DMS 273 treated with DMSO at 0.1 percent for 48 hours (cell line): Measurements from ENCODE around the gene NUP160.
"Not testable (repeated sequence)": the region's sequence is repeated elsewhere in the genome, so short reads cannot be mapped to it uniquely, and the experiment has no call there.

ENCODE experiments used
- DNase-seq: peaks from one replicate; lab custom pipeline; 2025; lab: John Stamatoyannopoulos, UW

The NUP160 gene

DNA sequence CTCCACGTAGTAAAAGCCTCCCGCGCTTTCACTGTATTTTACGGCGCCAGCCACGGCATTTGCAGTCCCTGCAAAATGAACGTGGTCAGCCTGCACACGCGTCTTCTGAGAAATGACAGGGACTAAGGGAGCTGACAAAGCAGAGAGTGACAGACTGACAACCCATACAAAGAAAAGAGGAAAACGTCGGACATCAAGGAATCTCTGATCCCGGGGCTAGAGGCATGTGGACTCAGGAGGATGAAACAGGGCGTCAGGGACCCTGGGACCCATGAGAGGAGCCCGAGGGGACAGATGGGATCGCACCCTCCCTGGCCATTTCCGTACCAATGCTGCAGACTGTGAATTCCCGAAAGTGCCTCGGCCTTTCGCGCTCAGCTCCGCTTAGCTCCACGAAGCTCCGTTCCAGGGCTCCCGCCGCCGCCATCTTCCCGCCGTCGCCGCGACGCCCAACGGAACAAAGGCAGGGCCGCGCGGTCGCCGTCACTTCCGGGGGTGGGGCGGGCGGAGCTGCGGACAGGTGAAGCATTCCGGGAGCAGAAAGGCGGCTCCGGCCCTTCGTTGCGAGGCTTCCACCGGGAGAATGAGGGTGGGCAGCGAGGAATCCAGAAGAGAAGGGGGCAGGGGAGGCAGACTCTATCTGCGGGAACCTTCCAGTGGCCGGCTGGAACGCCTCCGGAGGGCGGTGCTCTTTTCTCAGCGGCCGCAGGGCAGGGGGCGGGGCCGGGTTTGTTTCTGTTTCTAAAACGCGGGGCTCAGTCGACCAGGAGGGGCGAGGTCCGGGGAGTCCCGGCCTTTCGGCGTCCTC is at the start of gene NUP160:
TSS of gene NUP160 (minus strand) at position 459 of the 808 bp plus-strand sequence. CDS start at position 427, 32 bp downstream.
- no peak for DNase-seq

DNA sequence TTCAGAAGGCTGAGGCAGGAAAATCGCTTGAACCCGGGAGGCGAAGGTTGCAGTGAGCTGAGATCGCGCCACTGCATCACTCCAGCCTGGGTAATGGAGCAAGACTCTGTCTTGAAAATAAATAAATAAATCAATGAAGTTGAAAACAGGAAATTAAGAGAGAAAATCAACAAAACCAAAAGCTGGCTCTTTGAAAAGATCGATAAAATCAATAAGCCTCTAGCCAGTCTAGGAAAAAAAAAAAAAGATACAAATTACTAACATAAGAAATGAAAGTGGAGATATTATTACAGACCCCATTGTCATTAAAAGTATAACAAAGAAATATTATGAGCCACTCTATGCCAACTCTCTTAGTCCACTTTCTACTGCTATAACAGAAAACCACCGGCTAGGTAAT is 48.0 kb upstream of the NUP160 start:
- DNase-seq, result no peak

- DNase-seq, result no peak
Observed at GRCh38 chr11:47895035-47895434, 46.9 kb upstream of the NUP160 start.

GRCh38 chr11:47892546-47893276 is 44.6 kb upstream of the NUP160 start:
- not testable (repeated sequence) for DNase-seq

DNA sequence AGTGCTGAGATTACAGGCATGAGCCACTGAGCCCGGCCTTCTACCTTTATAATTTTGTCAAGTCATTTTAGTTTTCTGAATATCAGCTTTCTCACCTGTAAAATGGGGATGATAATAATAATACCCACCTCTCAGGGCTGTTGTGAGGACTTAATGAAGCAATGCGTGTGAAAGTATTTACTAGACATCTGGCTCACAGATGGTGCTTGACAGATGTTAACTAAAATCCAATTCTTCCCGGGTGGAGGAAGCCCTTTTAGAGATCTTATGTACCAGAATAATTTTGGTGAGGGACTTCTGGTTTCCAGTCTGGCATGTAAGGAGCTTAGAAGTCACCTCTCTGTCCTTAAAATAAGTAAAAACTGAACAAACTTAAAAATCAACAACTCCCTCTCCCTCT is 43.7 kb upstream of the NUP160 start:
- peak; percentile 46 for DNase-seq

DNA sequence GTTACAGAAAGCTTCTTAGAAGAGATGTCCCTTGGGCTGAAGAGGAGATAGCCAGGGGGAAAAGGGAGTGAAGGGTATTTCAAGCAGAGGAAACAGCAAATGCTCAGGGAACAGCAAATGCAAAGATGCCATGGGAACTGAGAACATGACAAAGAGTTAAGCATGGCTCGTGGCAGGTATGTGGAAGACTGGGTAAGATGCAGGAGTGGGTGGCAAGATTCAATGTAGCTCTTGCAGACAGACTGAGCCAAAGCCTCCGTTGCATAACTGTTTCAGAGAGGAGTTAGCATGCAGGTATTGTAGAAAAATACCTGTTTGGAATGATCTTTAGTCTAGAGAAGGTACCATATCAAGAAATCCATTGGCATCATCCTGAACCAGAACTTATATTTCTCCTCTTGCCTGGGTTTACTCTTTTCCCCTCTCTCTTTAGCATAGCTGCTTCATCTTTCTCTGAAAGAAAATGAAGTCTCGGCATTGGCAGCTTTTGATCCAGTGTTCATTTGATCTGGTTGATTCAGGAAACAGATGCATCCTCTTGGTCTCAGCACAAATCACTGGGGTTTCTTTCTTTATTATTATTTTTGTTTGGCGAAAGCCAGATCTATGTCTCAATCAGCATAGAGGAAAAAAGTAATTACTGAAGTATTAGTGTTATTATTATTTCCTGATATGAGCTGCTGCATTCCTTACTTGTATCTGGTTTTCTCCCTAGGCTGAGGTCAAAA is 41.7 kb upstream of the NUP160 start:
- no peak for DNase-seq

GRCh38 chr11:47887910-47888569 is 39.9 kb upstream of the NUP160 start:
- DNase-seq, result no peak

DNA sequence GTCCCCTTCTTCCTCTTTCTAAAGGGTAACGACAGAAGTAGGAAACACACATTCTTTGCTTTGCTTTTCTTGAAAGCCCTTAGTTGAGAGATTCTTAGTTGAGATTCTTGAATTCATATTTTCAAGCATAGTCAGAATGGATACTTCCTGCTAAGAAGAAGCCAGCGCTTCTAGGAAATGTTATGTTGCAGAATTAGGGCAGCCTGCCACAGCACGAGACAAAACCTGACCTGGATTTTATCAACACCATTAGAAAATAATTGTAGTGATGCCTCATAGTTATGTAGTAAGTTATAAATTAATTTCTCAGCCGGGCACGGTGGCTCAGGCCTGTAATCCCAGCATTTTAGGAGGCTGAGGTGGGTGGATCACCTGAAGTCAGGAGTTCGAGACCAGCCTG is 37.9 kb upstream of the NUP160 start:
- no peak for DNase-seq

- not testable (repeated sequence) for DNase-seq
Observed at GRCh38 chr11:47882437-47882836, 34.3 kb upstream of the NUP160 start.

GRCh38 chr11:47881145-47881544 is 33.0 kb upstream of the NUP160 start:
- DNase-seq, result no peak

DNA sequence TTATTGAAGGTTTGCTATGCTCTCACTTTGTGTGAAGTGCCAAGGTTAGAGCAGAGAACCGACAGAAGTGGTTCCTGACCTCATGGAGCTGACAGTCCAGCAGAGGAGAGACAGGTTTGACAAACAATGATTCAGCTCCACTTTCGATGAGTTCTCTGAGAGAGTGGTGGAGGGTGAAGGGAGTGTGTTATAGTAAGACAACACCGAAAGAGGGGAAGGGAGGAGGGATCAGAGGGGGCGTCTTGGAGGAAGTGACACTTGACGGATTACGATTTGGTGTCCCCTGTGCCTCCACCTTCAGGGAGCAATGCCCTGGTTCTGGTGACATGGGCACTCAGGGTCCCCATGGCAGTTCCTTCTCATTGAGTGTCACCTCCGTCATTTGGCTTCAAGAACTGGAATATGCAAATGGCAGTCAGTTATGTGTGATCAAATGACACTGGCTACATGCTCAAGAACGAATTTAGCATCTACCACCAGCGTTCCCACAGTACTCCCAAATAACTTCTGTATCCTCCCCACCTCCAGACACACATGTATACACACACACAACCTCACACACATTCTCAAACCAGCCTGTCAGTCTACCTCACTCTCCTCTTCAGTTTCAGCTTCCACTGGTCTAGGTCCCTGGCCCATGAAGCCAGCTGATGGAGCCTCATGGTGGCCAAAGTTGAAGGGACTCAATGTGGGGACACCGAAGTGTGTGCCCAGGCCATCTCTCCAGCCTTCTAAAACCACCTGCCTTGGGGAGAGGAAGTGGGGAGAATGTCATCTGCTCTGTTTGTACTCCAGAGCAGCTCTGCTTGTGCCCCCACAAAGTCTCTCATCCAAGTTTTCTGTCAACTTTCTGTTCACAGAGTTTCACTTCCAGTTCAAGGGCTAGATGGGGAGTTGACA is 31.4 kb upstream of the NUP160 start:
- DNase-seq, result no peak

DNA sequence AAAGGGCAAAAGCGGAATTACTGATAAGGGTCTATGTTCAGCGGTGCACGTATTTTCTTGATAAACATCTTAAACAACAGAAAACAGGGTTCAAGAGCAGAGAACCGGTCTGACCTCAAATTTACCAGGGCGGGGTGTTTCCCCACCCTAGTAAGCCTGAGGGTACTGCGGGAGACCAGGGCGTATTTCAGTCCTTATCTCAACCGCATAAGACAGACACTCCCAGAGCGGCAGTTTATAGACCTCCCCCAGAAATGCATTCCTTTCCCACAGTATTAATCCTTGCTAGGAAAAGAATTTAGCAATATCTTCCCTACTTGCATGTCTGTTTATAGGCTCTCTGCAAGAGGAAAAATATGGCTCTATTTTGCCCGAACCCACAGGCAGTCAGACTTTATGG is 27.7 kb upstream of the NUP160 start:
- not testable (repeated sequence) for DNase-seq

DNA sequence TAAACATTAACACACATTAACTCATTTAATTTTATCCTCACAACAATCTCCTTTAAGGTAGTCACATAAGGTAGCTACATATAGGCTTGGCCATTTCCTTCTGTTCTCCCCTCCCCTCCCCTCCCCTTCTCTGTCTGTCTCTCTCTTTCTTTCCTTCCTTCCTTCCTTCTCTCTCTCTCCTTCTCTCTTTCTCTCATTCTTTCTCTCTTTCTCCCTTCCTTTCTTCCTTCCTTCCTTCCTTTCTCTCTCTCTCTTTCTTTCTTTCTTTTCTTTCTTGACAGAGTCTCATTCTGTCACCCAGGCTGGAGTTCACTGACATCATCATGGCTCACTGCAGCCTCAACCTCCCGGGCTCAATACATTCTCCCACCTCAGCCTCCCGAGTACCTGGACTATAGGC is 22.3 kb upstream of the NUP160 start:
- no peak for DNase-seq

GRCh38 chr11:47869544-47870393 is 21.6 kb upstream of the NUP160 start:
- DNase-seq, result no peak

- DNase-seq, result no peak
Observed at GRCh38 chr11:47867823-47868222, 19.7 kb upstream of the NUP160 start.

DNA sequence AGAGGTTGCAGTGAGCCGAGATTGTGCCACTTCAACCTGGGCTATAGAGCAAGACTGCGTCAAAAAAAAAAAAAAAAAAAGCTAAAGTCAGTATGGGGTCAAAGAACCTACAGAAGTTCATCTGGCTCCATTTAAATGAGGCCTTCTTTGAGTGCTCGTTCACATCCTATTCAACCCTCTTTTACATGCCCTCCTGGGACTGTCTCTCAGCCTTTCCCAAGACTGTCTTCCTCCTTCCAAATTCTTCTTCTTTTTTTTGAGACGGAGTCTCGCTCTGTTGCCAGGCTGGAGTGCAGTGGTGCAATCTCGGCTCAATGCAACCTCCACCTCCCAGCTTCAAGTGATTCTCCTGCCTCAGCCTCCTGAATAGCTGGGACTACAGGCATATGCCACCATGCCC is 18.7 kb upstream of the NUP160 start:
- not testable (repeated sequence) for DNase-seq

- no peak for DNase-seq
Observed at GRCh38 chr11:47864901-47865300, 16.8 kb upstream of the NUP160 start.

- DNase-seq, result no peak
Observed at GRCh38 chr11:47863898-47864430, 15.8 kb upstream of the NUP160 start.

DNA sequence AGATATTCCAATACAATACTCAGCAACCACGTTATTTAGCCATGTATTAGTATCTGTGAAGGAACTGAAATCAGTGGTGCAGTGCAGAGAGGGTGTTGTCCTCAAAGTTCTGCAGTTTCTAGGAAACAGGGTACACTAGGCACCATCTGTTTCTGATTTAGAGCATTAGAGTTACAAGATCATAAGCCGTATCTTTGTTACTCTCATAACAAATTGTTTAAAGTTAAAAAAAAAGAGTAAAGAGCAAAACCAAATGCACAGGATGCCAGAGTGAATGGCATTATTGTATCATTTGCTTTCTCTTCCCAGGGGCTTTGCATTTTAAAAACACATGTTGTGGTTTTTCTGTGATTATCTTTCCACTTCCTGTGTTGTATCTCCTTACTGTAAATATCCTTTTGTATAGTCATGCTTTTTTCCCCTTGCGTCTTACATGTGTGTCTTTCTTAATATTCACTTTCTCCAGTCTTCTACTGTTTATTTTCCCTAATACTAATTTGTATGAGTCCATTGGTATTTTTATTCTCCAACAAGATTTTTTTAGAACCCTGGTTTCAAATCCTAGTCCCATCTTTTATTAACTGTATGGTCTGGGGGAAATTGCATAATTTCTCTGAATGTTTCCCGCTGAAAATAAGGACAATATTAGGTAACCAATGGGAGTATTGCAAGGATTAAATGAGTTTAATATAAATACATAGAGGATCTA is 15.2 kb upstream of the NUP160 start:
- peak; percentile 3 for DNase-seq
